GM13976 (cell line): Measurements from ENCODE around the gene CAMTA2.

Experiments used
- DNase-seq: peaks from one replicate; pipeline ENCODE4 v3.0.0; 2012; ENCODE audit warnings: low spot score
- CTCF ChIP-seq: IDR thresholded peaks from 2 replicates; pipeline ENCODE4 v1.5.1; 2012; ENCODE audit warnings: borderline replicate concordance, mild to moderate bottlenecking; ENCODE audit not compliant: insufficient read depth; ENCODE audit errors: extremely low read depth, missing control alignments, control extremely low read depth
- in situ Hi-C: fragments of 300-500 bp; cut with MboI; formaldehyde crosslinking; loops from one replicate; pipeline ENCODE4 v1.12.0; 2022; ENCODE audit warnings: low sequenced_read_pairs, mixed read lengths, inconsistent platforms; ENCODE audit not compliant: unreplicated experiment

The CAMTA2 gene

GRCh38 chr17:4973256-4974114 lies 14.0 kb downstream of the CAMTA2 start:
- in situ Hi-C loops = loop anchor here (10.0 kb wide), 1 partner anchor 91 kb away; no protein-coding TSS in a partner anchor
- TF ChIP-seq CTCF = no peak
- no peak for DNase-seq

- DNase-seq = no peak
- in situ Hi-C loops = loop anchor here (10.0 kb wide), 1 partner anchor 92 kb away; no protein-coding TSS in a partner anchor
- no peak for TF ChIP-seq CTCF
Measured at GRCh38 chr17:4972752-4973151, 14.7 kb downstream of the CAMTA2 start.

GRCh38 chr17:4972322-4972721 lies 15.2 kb downstream of the CAMTA2 start:
- no peak for DNase-seq
- in situ Hi-C loops = loop anchor here (10.0 kb wide), 1 partner anchor 92 kb away; no protein-coding TSS in a partner anchor
- TF ChIP-seq CTCF = no peak

GRCh38 chr17:4971826-4972225 lies 15.6 kb downstream of the CAMTA2 start:
- in situ Hi-C loops = loop anchor here (10.0 kb wide), 1 partner anchor 93 kb away; no protein-coding TSS in a partner anchor
- TF ChIP-seq CTCF = no peak
- no peak for DNase-seq

- DNase-seq = no peak
- no peak for TF ChIP-seq CTCF
- in situ Hi-C loops = loop anchor here (10.0 kb wide), 1 partner anchor 95 kb away; no protein-coding TSS in a partner anchor
Measured at GRCh38 chr17:4970273-4970672, 17.2 kb downstream of the CAMTA2 start.

- DNase-seq = no peak
- in situ Hi-C loops = loop anchor here (10.0 kb wide), 1 partner anchor 95 kb away; no protein-coding TSS in a partner anchor
- no peak for TF ChIP-seq CTCF
Measured at GRCh38 chr17:4969551-4970173, 17.8 kb downstream of the CAMTA2 start.
